ENCODE measurements around the gene MAPK4. TPM values are rescaled to one million over a fixed set of nuclear protein-coding genes. Genes with fewer than 3 reads are reported as not detected.
"Not testable (repeated sequence)": the region's sequence is repeated elsewhere in the genome, so short reads cannot be mapped to it uniquely, and the experiment has no call there.

MAPK4 gene
- total RNA-seq, 1 experiment from 2014 or later = 0.21 TPM

- H3K27ac Mint-ChIP-seq (ENCODE audit: low read depth, unreplicated experiment) = no peak overlapping the region
- H3K4me1 Mint-ChIP-seq (ENCODE audit: insufficient read depth, unreplicated experiment) = no peaks in the 10 kb centered on the region
- no peaks in the 10 kb centered on the region for H3K36me3 Mint-ChIP-seq (ENCODE audit: insufficient read depth, unreplicated experiment)
- DNase-seq (ENCODE audit: unreplicated experiment) = no peak
- H3K27me3 Mint-ChIP-seq (ENCODE audit: insufficient read depth, unreplicated experiment) = no peaks in the 10 kb centered on the region
- intact Hi-C loops (cut with micrococcal nuclease) = no loop called here
- no peak overlapping the region for H3K4me3 Mint-ChIP-seq (ENCODE audit: unreplicated experiment)
- H3K9me3 Mint-ChIP-seq (ENCODE audit: unreplicated experiment) = no peaks in the 10 kb centered on the region
- ChIA-PET POLR2A (no interaction called here), CTCF (interaction anchor here (0.6 to 1.7 kb wide), 3 partner anchors 16 to 210 kb away, joined by 3 to 4 read pairs (median 3); no protein-coding TSS in a partner anchor)
- BruUV-seq (replicated peaks) = no TSS peak
- TF ChIP-seq CTCF (IDR thresholded peaks at IDR 0.05; ENCODE audit: unreplicated experiment) = no peak
These were observed 140.6 kb downstream of the MAPK4 start for GRCh38 chr18:50700245-50701165.

GRCh38 chr18:50704357-50704940 is 144.6 kb downstream of the MAPK4 start:
- H3K27me3 Mint-ChIP-seq (ENCODE audit: insufficient read depth, unreplicated experiment) = no peaks in the 10 kb centered on the region
- H3K4me1 Mint-ChIP-seq (ENCODE audit: insufficient read depth, unreplicated experiment) = no peaks in the 10 kb centered on the region
- CTCF ChIA-PET = no interaction called here
- POLR2A ChIA-PET = interaction anchor here (0.6 kb wide), 1 partner anchor 1989 kb away, joined by 3 read pairs; no protein-coding TSS in a partner anchor
- no TSS peak for BruUV-seq (replicated peaks)
- no peak for DNase-seq (ENCODE audit: unreplicated experiment)
- H3K4me3 Mint-ChIP-seq (ENCODE audit: unreplicated experiment) = no peak overlapping the region
- no peak overlapping the region for H3K27ac Mint-ChIP-seq (ENCODE audit: low read depth, unreplicated experiment)
- H3K9me3 Mint-ChIP-seq (ENCODE audit: unreplicated experiment) = no peaks in the 10 kb centered on the region
- H3K36me3 Mint-ChIP-seq (ENCODE audit: insufficient read depth, unreplicated experiment) = no peaks in the 10 kb centered on the region
- TF ChIP-seq CTCF (IDR thresholded peaks at IDR 0.05; ENCODE audit: unreplicated experiment) = no peak
- intact Hi-C loops (cut with micrococcal nuclease) = no loop called here

DNA sequence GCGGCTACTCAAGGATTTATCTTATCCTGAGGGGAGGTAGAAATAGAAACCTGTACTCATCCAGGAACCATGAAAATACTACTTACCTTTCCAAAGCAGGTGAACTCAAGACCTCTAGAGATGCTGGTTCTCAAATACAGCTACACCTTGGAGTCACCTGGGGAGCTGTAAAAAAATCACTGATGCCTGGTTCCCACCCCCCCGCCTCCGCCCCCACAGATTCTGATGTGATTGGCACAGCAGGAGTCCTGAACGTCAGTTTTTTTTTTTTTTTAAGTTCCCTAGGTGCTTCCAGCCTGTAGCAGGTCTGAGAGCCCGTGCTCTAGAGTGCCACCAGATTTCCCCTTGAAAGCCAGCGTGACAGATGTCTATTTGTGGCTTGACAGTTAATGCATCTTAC is 146.3 kb downstream of the MAPK4 start:
- Mint-ChIP-seq H3K27me3 (ENCODE audit: insufficient read depth, unreplicated experiment) (no peaks in the 10 kb centered on the region), H3K9me3 (ENCODE audit: unreplicated experiment) (no peaks in the 10 kb centered on the region), H3K4me3 (ENCODE audit: unreplicated experiment) (no peak overlapping the region), H3K36me3 (ENCODE audit: insufficient read depth, unreplicated experiment) (no peaks in the 10 kb centered on the region), H3K27ac (ENCODE audit: low read depth, unreplicated experiment) (no peak overlapping the region), H3K4me1 (ENCODE audit: insufficient read depth, unreplicated experiment) (no peaks in the 10 kb centered on the region)
- POLR2A ChIA-PET = interaction anchor here (1.3 kb wide), 1 partner anchor 14 kb away, joined by 3 read pairs; no protein-coding TSS in a partner anchor
- CTCF ChIA-PET = interaction anchor here (1.4 kb wide), 1 partner anchor 9 kb away, joined by 5 read pairs; no protein-coding TSS in a partner anchor
- intact Hi-C loops (cut with micrococcal nuclease) = no loop called here
- BruUV-seq (replicated peaks) = no TSS peak
- TF ChIP-seq CTCF (IDR thresholded peaks at IDR 0.05; ENCODE audit: unreplicated experiment) = no peak
- DNase-seq (ENCODE audit: unreplicated experiment) = no peak

GRCh38 chr18:50706651-50707050 is 146.8 kb downstream of the MAPK4 start:
- no peaks in the 10 kb centered on the region for H3K4me1 Mint-ChIP-seq (ENCODE audit: insufficient read depth, unreplicated experiment)
- intact Hi-C loops (cut with micrococcal nuclease) = no loop called here
- no peak overlapping the region for H3K4me3 Mint-ChIP-seq (ENCODE audit: unreplicated experiment)
- POLR2A ChIA-PET = interaction anchor here (1.3 kb wide), 1 partner anchor 14 kb away, joined by 3 read pairs; no protein-coding TSS in a partner anchor
- no peak for DNase-seq (ENCODE audit: unreplicated experiment)
- no peaks in the 10 kb centered on the region for H3K9me3 Mint-ChIP-seq (ENCODE audit: unreplicated experiment)
- peaks cover 4% of the 10 kb centered on the region for H3K27me3 Mint-ChIP-seq (ENCODE audit: insufficient read depth, unreplicated experiment)
- no peak overlapping the region for H3K27ac Mint-ChIP-seq (ENCODE audit: low read depth, unreplicated experiment)
- no peaks in the 10 kb centered on the region for H3K36me3 Mint-ChIP-seq (ENCODE audit: insufficient read depth, unreplicated experiment)
- no peak for TF ChIP-seq CTCF (IDR thresholded peaks at IDR 0.05; ENCODE audit: unreplicated experiment)
- no TSS peak for BruUV-seq (replicated peaks)
- CTCF ChIA-PET = interaction anchor here (0.5 to 1.4 kb wide), 2 partner anchors 10 to 44 kb away, joined by 3 to 5 read pairs; no protein-coding TSS in a partner anchor

DNA sequence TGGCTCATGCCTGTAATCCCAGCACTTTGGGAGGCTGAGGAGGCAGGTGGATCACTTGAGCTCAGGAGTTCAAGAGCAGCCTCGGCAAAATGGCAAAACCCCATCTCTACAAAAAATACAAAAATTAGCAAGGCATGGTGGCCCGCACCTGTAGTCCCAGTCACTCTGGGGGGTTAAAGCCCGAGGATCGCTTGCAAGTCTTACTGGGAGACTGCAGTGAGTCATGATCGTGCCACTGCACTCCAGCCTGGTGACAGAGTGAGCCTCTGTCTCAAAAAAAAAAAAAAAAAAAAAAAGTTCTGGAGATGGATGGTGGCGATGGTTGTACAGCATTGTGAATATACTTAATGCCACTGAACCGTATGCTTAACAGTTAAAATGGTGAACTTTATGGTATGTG is 147.4 kb downstream of the MAPK4 start:
- H3K4me3 Mint-ChIP-seq (ENCODE audit: unreplicated experiment); DNase-seq (ENCODE audit: unreplicated experiment); H3K9me3 Mint-ChIP-seq (ENCODE audit: unreplicated experiment); intact Hi-C loops (cut with micrococcal nuclease); H3K27ac Mint-ChIP-seq (ENCODE audit: low read depth, unreplicated experiment); H3K36me3 Mint-ChIP-seq (ENCODE audit: insufficient read depth, unreplicated experiment); H3K4me1 Mint-ChIP-seq (ENCODE audit: insufficient read depth, unreplicated experiment); BruUV-seq (replicated peaks): not testable (repeated sequence)
- ChIA-PET CTCF (interaction anchor here (0.5 kb wide), 1 partner anchor 45 kb away, joined by 3 read pairs; no protein-coding TSS in a partner anchor), POLR2A (interaction anchor here (0.6 kb wide), 1 partner anchor 125 kb away, joined by 3 read pairs; no protein-coding TSS in a partner anchor)
- peaks cover 11% of the 10 kb centered on the region for H3K27me3 Mint-ChIP-seq (ENCODE audit: insufficient read depth, unreplicated experiment)
